Upper lobe of left lung (tissue), 4 donors: ENCODE results near the gene TAGLN2.

Experiments
- CTCF ChIP-seq, 6 experiments: fragments of 450-650 bp in 4 of 6; fragments of 200-600 bp in 2 of 6; sonication (generic) in 2 of 6; IDR thresholded peaks; one replicate each; pipeline ENCODE4 v1.5.1; 2016 to 2019; ENCODE audit warnings: antibody characterized with exemption in 6 of 6
- EP300 ChIP-seq, 4 donors: sonication (generic); formaldehyde crosslinking; IDR thresholded peaks; one replicate each; pipeline ENCODE4 v1.5.1; 2017; ENCODE audit warnings: antibody characterized with exemption in 4 of 4, control low read depth in 2 of 4
- POLR2A ChIP-seq, 4 donors: fragments of 450-650 bp; IDR thresholded peaks; one replicate each; pipeline ENCODE4 v1.5.1; 2016 to 2017; ENCODE audit warnings: antibody characterized with exemption in 4 of 4, mild to moderate bottlenecking in 2 of 4
- POLR2AphosphoS5 ChIP-seq, 2 donors: sonication (generic); formaldehyde crosslinking; IDR thresholded peaks; one replicate each; pipeline ENCODE4 v1.5.1; 2017; ENCODE audit warnings: antibody characterized with exemption in 2 of 2

- TF ChIP-seq EP300 (IDR thresholded peaks at IDR 0.05) (no peak), POLR2AphosphoS5 (IDR thresholded peaks at IDR 0.05) (no peak), POLR2A (IDR thresholded peaks at IDR 0.05) (no peak), CTCF (IDR thresholded peaks at IDR 0.05) (no peak)
These were observed 34.1 kb upstream of the TAGLN2 start for GRCh38 chr1:159959451-159959850.
